NCI-H1417 treated with DMSO at 0.1 percent for 48 hours (cell line): ENCODE data around the gene TBX6.
"Not testable (repeated sequence)": the region's sequence is repeated elsewhere in the genome, so short reads cannot be mapped to it uniquely, and the experiment has no call there.

Experiments used
- DNase-seq: peaks from one replicate; lab custom pipeline; 2025; lab: John Stamatoyannopoulos, UW

TBX6 gene

GRCh38 chr16:30091474-30092372 lies at the start of gene TBX6:
Gene TBX6, minus strand, starts transcription at chr16:30091924. Its CDS starts 731 bp downstream, at chr16:30091193.
- DNase-seq: peak; percentile 16

DNA sequence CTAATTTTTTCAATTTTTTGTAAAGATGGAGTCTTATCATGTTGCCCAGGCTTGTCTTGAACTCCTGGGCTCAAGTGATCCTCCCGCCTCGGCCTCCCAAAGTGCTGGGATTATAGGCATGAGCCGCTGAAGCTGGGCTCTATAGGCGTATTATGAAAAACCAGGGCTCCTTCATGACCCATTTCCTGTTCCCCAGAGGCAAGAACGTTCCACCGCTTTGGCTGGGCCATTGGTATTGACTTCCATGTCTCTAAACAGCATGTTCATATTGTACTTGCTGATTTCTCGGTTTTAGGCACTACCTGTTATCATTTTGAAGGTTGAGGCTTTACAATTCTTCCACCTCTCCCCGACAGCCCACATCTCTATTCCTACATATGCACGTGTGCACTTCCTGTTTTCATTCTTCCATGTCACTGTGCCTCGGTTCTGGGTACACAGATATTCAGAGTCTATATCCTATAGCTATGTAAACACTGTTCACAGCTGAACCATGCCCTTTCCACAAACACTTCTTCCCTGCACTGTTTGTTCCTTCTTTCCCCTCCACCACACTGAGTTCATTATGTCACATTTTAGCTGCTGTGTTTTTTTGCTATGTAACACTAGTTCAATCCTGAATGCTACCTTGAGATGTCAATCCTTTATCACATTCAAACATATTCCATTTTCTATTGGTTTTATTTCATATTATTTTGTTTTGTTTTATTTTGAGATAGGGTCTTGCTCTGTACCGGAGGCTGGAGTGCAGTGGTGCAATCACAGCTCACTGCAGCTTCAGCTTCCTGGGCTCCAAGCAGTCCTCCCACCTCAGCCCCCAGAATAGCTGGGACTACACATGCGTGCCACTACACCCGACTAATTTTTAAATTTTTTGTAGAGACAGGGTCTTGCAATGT lies 48.1 kb upstream of the TBX6 start:
- DNase-seq: no peak

- no peak for DNase-seq
These were observed 46.2 kb upstream of the TBX6 start for GRCh38 chr16:30137897-30138296.

GRCh38 chr16:30136971-30137605 lies 45.4 kb upstream of the TBX6 start:
- no peak for DNase-seq

- DNase-seq: no peak
These were observed 40.9 kb upstream of the TBX6 start for GRCh38 chr16:30132591-30132990.

DNA sequence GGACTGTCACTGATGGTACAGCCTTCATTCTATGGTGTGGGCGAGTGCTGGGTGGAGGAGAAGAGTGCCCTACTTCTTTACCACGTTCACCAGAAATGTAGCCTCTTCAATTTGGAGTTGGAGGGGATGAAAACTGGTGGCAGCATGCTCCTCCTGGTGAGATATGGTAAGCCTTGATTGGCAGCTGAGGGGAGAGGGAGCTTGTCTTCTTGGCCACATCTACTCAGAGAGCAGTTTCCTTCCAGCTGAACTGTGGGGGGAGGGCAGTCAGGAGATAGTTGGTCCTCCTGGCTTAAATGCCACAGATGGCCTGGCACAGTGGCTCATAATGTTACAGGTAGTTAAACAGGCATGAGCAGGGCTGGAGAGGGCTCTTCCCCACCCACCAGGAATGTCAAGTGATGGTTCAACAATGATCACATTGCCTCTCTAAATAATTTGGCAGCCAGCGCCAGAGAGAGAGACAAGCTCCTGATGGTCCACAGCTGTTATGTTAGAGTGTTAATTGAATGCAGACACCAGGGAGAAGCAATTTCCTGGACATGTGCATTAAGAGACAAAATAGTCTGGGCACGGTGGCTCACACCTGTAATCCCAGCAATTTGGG lies 40.2 kb upstream of the TBX6 start:
- DNase-seq: no peak

DNA sequence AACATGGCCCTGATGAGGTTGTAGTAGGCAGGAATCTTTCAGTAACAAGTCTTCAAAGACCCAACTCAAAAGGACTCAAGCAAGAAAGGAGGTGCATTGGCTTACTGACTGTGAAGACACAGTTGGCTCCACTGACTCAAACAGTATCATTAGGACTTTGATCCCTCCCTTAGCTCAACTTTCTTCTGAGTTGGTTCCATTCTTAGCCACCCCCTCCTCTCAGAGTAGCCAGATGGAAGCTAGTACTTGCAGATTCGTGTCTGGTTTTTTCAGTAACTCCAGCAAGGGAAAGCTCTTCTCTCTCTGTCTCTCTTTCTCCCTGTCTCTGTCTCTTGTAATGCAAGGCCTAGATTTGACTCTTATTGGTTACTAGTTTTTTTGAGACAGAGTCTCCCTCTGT lies 36.3 kb upstream of the TBX6 start:
- no peak for DNase-seq

DNA sequence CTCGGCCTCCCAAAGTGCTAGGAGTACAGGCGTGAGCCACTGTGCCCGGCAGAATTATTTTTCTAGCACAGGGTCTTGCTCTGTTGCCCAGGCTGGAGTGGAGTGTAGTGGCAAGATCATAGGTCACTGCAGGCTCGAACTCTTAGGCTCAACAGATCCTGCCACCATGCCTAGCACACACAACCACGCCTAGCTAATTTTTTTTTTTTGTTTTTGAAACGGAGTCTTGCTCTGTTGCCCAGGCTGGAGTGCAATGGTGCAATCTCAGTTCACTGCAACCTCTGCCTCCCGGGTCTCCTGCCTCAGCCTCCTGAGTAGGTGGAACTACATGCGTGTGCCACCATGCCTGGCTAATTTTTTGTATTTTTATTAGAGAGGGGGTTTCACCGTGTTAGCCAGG lies 34.0 kb upstream of the TBX6 start:
- DNase-seq: not testable (repeated sequence)

- no peak for DNase-seq
These were observed 33.3 kb upstream of the TBX6 start for GRCh38 chr16:30124985-30125379.

DNA sequence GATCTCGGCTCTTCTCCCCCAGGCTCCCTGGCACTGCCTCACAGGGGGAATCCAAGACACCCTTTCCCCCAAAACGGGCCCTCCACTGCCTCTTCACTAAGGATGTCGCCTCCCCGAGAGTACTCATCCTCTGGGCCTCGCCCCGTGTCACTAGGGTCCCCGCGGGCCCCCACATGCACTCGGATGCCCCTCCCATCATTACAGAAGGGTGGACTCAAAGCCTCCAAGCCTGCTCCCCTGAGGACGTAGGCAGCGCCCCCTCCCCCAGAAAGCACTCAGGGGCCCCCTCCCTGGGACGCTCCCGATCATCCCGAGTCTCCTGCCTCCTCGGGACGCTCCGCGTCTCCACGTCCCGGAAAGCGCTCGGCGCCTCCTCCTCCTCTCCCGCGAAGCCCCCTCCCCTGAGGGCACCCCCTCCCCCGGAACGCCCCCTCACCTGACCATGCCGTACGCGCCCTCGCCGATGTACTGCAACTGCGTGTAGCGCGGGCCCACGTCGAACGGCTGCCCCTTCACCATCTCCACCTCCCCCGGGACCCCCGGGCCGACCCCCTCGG lies 31.0 kb upstream of the TBX6 start:
- no peak for DNase-seq

- DNase-seq: no peak
These were observed 30.2 kb upstream of the TBX6 start for GRCh38 chr16:30121741-30122571.

GRCh38 chr16:30120340-30121105 lies 28.8 kb upstream of the TBX6 start:
- DNase-seq: no peak

DNA sequence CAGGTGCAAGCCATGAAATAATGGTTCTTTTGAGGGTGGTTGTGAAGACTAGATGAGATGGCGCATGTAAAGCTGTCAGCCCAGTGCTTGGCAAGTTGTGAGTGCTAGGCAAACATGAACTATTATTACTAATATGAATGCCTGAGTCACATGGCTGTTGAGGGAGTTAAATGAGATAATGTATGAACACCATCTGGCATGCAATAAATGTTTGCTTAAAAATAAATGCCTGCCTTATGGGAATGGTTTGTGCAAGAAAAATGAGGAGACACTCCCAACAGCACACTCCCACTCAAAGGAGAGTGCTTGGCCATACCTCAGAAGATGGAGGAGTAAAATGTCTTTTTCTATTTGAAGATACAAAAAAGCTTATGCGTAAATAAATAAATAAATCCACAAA lies 27.7 kb upstream of the TBX6 start:
- DNase-seq: no peak

GRCh38 chr16:30117768-30118167 lies 26.0 kb upstream of the TBX6 start:
- no peak for DNase-seq

- no peak for DNase-seq
These were observed 24.8 kb upstream of the TBX6 start for GRCh38 chr16:30116291-30117207.

DNA sequence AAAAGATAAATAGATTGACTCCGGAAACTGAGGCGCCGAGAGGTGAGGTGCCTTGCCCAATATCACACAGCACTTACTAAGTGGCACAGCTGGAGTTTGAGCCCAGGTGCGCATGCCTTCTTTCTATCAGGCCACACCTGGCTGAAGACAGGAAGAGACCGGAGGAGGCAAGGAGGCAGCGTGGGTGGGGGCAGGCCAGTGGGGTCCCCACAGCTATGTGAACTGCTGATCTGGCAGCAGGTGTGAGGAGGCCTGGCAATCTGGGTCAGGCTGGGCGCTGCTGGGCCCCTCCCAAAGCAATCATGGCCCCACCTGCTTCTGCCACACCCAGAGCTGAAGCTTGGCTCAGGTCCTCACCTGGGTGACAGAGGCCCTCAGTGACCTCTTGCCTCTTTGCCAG lies 23.5 kb upstream of the TBX6 start:
- DNase-seq: no peak

- DNase-seq: not testable (repeated sequence)
These were observed 23.1 kb upstream of the TBX6 start for GRCh38 chr16:30114833-30115232.

- no peak for DNase-seq
These were observed 22.7 kb upstream of the TBX6 start for GRCh38 chr16:30114411-30114810.
